PC-9 (cell line): ENCODE measurements around the gene BTBD10.

Source experiments
- CTCF ChIP-seq: fragments of 200-600 bp; sonication (generic); conservative IDR thresholded peaks from 2 replicates; pipeline ENCODE4 v1.6.1; 2017; ENCODE audit warnings: mixed run types, antibody characterized with exemption, mild to moderate bottlenecking, moderate library complexity
- EZH2 ChIP-seq: fragments of 200-600 bp; sonication (generic); IDR thresholded peaks from 2 replicates; pipeline ENCODE4 v1.8.0; 2017; ENCODE audit warnings: antibody characterized with exemption, low read depth

DNA sequence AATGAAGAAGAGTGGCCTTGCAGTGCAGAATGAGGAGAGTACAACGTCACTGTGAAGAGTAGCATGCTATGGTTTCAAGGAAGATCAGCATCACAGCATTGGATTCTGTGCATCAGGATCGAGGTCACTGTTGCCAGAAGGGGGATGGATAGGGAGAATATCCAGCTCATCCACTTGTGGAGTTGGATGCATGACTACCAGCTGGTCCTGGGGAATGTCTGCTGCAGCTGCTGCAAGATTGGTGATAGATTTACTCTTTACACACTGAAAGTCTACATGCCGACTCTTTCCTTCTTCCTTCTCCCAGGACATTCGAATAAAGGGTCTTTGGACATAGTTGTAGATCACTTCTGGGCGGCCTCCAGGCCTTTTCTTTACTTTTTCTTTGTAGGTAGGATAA, 74.3 kb downstream of the BTBD10 start:
- no peak for TF ChIP-seq CTCF
- no peak for TF ChIP-seq EZH2
